Cardiac muscle cell (in vitro differentiated cells and primary cell): ENCODE measurements around the gene ADAMTS18. TPM values are rescaled to one million over a fixed set of nuclear protein-coding genes. Genes with fewer than 3 reads are reported as not detected.
"Not testable (repeated sequence)": the region's sequence is repeated elsewhere in the genome, so short reads cannot be mapped to it uniquely, and the experiment has no call there.

Experiments used
- DNase-seq, 2 donors: peaks; one replicate each; pipeline versions ENCODE4 v3.0.0 to v3.0.0-alpha.2; 2010 to 2017; ENCODE audit warnings: low read depth in 1 of 2, low spot score in 1 of 2
- H3K27ac ChIP-seq: fragments of 200-600 bp; sonication (generic); 2 replicates; pipeline ENCODE4 v1.5.1; 2016
- H3K27me3 ChIP-seq: fragments of 200-600 bp; sonication (generic); 2 replicates; pipeline ENCODE4 v1.6.0; 2016; ENCODE audit warnings: control low read depth
- H3K36me3 ChIP-seq: fragments of 200-600 bp; sonication (generic); 2 replicates; pipeline ENCODE4 v1.5.1; 2016; ENCODE audit warnings: control low read depth
- H3K4me1 ChIP-seq: fragments of 200-600 bp; sonication (generic); 2 replicates; pipeline ENCODE4 v1.8.1; 2017; ENCODE audit warnings: low read depth, mild to moderate bottlenecking, mixed run types
- H3K4me3 ChIP-seq: fragments of 200-600 bp; sonication (generic); 2 replicates; pipeline ENCODE4 v1.5.1; 2016; ENCODE audit warnings: mild to moderate bottlenecking
- H3K9me3 ChIP-seq: fragments of 200-600 bp; sonication (generic); 2 replicates; pipeline ENCODE4 v1.5.1; 2017; ENCODE audit warnings: low read depth, mild to moderate bottlenecking, control low read depth
- CTCF ChIP-seq: IDR thresholded peaks from 2 replicates; pipeline ENCODE4 v1.5.1; 2012; ENCODE audit warnings: low read depth, mild to moderate bottlenecking, low read length
- polyA plus RNA-seq: library from polyadenylated mRNA; unstranded; fragments of >200 nt; fragmentation: Nextera tagmentation; extraction: Ambion mirVana; gene quantifications from 2 replicates; pipeline ENCODE4 v1.2.1, GENCODE V29; 2016
- total RNA-seq: library from RNA; depleted of rRNA; stranded (reverse); fragments of >200 nt; gene quantifications from 2 replicates; pipeline ENCODE4 v1.2.3, GENCODE V29; 2016

The ADAMTS18 gene
- total and polyA plus RNA-seq, 2 experiments from 2014 or later, result 0.06 TPM; not detected in 1

DNA sequence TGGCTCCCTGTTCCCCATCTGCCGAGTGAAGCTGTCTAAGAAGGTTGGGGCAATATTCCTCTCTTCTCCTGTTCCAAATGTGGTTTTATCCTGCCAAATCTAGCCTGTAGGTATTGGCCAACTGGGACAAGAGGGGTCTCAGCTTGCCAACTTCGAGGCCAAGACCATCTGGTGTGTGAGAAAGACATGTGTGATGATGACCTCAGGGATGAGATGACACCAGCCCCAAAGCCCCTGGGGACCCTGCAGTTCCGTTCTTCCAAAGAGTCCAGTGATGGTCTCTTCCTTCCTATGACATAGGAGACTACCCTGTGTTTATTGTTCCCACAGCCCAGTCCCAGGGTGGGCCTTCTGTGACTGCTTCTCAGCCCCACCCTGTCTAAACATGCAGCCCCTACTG, 34.8 kb upstream of the ADAMTS18 start:
- Histone ChIP-seq H3K27me3 (peaks cover 3% of the 10 kb centered on the region), H3K27ac (no peak overlapping the region), H3K9me3 (no peaks in the 10 kb centered on the region), H3K4me1 (no peaks in the 10 kb centered on the region), H3K36me3 (no peaks in the 10 kb centered on the region), H3K4me3 (no peak overlapping the region)
- no peak for TF ChIP-seq CTCF
- DNase-seq, result no peak

DNA sequence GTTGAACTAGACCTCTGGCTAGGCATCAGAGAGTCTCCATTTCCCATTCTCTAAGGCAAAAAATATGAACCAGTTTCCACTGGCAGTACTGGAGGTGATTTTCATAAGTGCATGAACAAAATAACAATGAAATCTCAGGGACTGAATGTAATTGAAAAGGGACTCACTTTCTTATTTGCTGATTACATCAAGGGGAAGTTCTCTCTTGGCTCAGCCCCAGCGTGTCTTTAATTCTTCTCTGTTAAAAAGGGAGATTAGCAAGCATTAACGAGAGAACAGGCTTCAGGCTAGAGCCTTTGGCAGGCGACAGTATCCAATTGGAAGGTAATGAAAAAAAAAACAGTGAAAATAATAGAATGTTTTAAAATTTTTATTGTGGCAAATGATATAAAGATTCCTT, 34.0 kb upstream of the ADAMTS18 start:
- H3K27ac ChIP-seq, result no peak overlapping the region
- peaks cover 3% of the 10 kb centered on the region for H3K27me3 ChIP-seq
- H3K9me3 ChIP-seq, result no peaks in the 10 kb centered on the region
- H3K36me3 ChIP-seq, result no peaks in the 10 kb centered on the region
- TF ChIP-seq CTCF, result no peak
- DNase-seq, result no peak
- H3K4me1 ChIP-seq, result no peaks in the 10 kb centered on the region
- no peak overlapping the region for H3K4me3 ChIP-seq

DNA sequence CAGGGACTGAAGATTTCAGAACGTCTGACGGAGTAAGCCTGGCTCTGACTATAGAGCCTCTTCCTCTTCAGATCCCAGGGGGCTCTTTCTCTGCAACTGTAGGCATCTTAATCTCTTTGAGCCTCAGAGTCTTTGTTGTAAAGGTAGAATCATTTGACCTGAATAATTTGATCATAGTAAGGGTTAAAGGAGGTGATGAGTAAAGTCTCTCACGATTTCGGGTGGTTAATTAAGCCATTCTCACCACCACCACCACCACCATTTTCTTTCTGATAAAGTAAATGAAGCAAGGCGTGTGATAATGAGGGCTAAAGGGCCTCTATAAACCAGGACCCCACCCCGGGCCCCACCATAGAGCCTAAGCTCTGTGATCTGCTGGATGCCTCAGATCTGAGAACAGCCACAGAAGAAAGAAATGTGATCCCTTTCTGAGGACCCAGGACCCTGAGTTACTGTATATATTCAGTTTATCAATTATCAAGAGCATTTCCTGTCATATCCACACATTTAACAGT, 33.0 kb upstream of the ADAMTS18 start:
- no peaks in the 10 kb centered on the region for H3K36me3 ChIP-seq
- H3K4me1 ChIP-seq, result no peaks in the 10 kb centered on the region
- no peak for TF ChIP-seq CTCF
- DNase-seq, result no peak
- no peak overlapping the region for H3K4me3 ChIP-seq
- H3K27ac ChIP-seq, result no peak overlapping the region
- peaks cover 3% of the 10 kb centered on the region for H3K27me3 ChIP-seq
- no peaks in the 10 kb centered on the region for H3K9me3 ChIP-seq

- H3K9me3 ChIP-seq, H3K27me3 ChIP-seq, H3K4me1 ChIP-seq, H3K4me3 ChIP-seq, H3K36me3 ChIP-seq, DNase-seq, H3K27ac ChIP-seq: not testable (repeated sequence)
Observed at GRCh38 chr16:77463659-77464058, 28.8 kb upstream of the ADAMTS18 start.

- TF ChIP-seq CTCF, result no peak
- H3K4me3 ChIP-seq, result no peak overlapping the region
- H3K27ac ChIP-seq, result no peak overlapping the region
- no peaks in the 10 kb centered on the region for H3K9me3 ChIP-seq
- peaks cover 4% of the 10 kb centered on the region for H3K4me1 ChIP-seq
- DNase-seq, result no peak
- no peaks in the 10 kb centered on the region for H3K27me3 ChIP-seq
- H3K36me3 ChIP-seq, result no peaks in the 10 kb centered on the region
Observed at GRCh38 chr16:77462894-77463293, 28.1 kb upstream of the ADAMTS18 start.

GRCh38 chr16:77459534-77460254, 24.9 kb upstream of the ADAMTS18 start:
- H3K9me3 ChIP-seq, result no peaks in the 10 kb centered on the region
- H3K4me1 ChIP-seq, result peaks cover 4% of the 10 kb centered on the region
- H3K36me3 ChIP-seq, result no peaks in the 10 kb centered on the region
- no peak overlapping the region for H3K4me3 ChIP-seq
- H3K27me3 ChIP-seq, result no peaks in the 10 kb centered on the region
- DNase-seq, result no peak
- H3K27ac ChIP-seq, result no peak overlapping the region
- TF ChIP-seq CTCF, result no peak
